Lower leg skin (tissue), 4 donors: Measurements from ENCODE around the gene TBX19. TPM values are rescaled to one million over a fixed set of nuclear protein-coding genes. Genes with fewer than 3 reads are reported as not detected.

Source experiments
- DNase-seq, 2 donors: peaks; one replicate each; pipeline ENCODE4 v3.0.0-alpha.2; 2019; ENCODE audit warnings: low spot score in 2 of 2
- H3K4me3 ChIP-seq: fragments of 200-600 bp; sonication (generic); 2 replicates; pipeline ENCODE4 v1.5.1; 2017; ENCODE audit warnings: mild to moderate bottlenecking, low read depth; ENCODE audit not compliant: poor library complexity, severe bottlenecking
- CTCF ChIP-seq, 3 donors: fragments of 450-650 bp; IDR thresholded peaks; one replicate each; pipeline ENCODE4 v1.5.1; 2016; ENCODE audit warnings: antibody characterized with exemption in 3 of 3, mild to moderate bottlenecking in 3 of 3, moderate library complexity in 2 of 3
- POLR2A ChIP-seq, 2 donors: fragments of 450-650 bp; IDR thresholded peaks; one replicate each; pipeline ENCODE4 v1.6.1; 2016 to 2017; ENCODE audit warnings: antibody characterized with exemption in 2 of 2, mild to moderate bottlenecking in 1 of 2, moderate library complexity in 1 of 2
- WGBS, 2 donors: methylation state at CpG; one replicate each; pipeline ENCODE4 v1.1.5; 2018; 5-methylcytosine and 5-hydroxymethylcytosine counted together
- intact Hi-C: fragments of 100-400 bp; cut with DNase I; formaldehyde crosslinking; loops from one replicate; pipeline ENCODE4 v1.15.0; 2023; ENCODE audit warnings: low total_unique reads
- total RNA-seq, 4 donors: library from RNA; depleted of rRNA; stranded (reverse); fragments of >200 nt; gene quantifications; one replicate each; pipeline ENCODE4 v1.1.0, GENCODE V29; 2016

TBX19 gene
- total RNA-seq, 4 donors from 2014 or later = 1.8 to 7.5 (median 3.5) TPM

- H3K4me3 ChIP-seq = no peak overlapping the region
- TF ChIP-seq CTCF (IDR thresholded peaks at IDR 0.05) = no peak
- no peak for TF ChIP-seq POLR2A (IDR thresholded peaks at IDR 0.05)
- intact Hi-C loops = no loop called here
- 87 to 89% methylated on average over 1 of the region's 1 CpG for WGBS, 2 donors
- no peak for DNase-seq
Measured at GRCh38 chr1:168265596-168265995, 15.1 kb upstream of the TBX19 start.

GRCh38 chr1:168266644-168267186 lies 14.0 kb upstream of the TBX19 start:
- no peak overlapping the region for H3K4me3 ChIP-seq
- no peak for DNase-seq
- WGBS, 2 donors = 61 to 68% methylated on average over 6 of the region's 6 CpGs
- TF ChIP-seq CTCF (IDR thresholded peaks at IDR 0.05) = no peak
- no peak for TF ChIP-seq POLR2A (IDR thresholded peaks at IDR 0.05)
- intact Hi-C loops = no loop called here

- intact Hi-C loops = no loop called here
- H3K4me3 ChIP-seq = no peak overlapping the region
- WGBS, 2 donors = 89 to 92% methylated on average over 1 of the region's 1 CpG
- no peak for DNase-seq
- TF ChIP-seq POLR2A (IDR thresholded peaks at IDR 0.05) (no peak), CTCF (IDR thresholded peaks at IDR 0.05) (no peak)
Measured at GRCh38 chr1:168271636-168272035, 9.0 kb upstream of the TBX19 start.

GRCh38 chr1:168273575-168273974 lies 7.1 kb upstream of the TBX19 start:
- TF ChIP-seq POLR2A (IDR thresholded peaks at IDR 0.05) = no peak
- TF ChIP-seq CTCF (IDR thresholded peaks at IDR 0.05) = no peak
- no peak overlapping the region for H3K4me3 ChIP-seq
- DNase-seq = no peak
- intact Hi-C loops = no loop called here
- 41% methylated on average over 1 of the region's 1 CpG for WGBS, 2 donors

- WGBS, 2 donors = 88% methylated on average over 1 of the region's 1 CpG
- intact Hi-C loops = no loop called here
- DNase-seq = no peak
Measured at GRCh38 chr1:168279253-168279652, 1.4 kb upstream of the TBX19 start.

More at GRCh38 chr1:168279253-168279652, 1.4 kb upstream of the TBX19 start:
- no peak overlapping the region for H3K4me3 ChIP-seq
- no peak for TF ChIP-seq CTCF (IDR thresholded peaks at IDR 0.05)
- no peak for TF ChIP-seq POLR2A (IDR thresholded peaks at IDR 0.05)
